Heart left ventricle (tissue), 16 donors: Measurements from ENCODE around the gene HAO1. TPM values are rescaled to one million over a fixed set of nuclear protein-coding genes. Genes with fewer than 3 reads are reported as not detected.

Experiments
- ATAC-seq, 4 donors: fragments of 200-7000 bp; cut with Tn5 transposase; one replicate each; pipeline ENCODE4 v1.9.1; 2020 to 2022; ENCODE audit warnings: moderate library complexity in 4 of 4, mild to moderate bottlenecking in 3 of 4, moderate number of reproducible peaks in 1 of 4
- DNase-seq, 5 donors: peaks; one replicate each; pipeline ENCODE4 v3.0.0-alpha.2; 2020
- H3K27ac ChIP-seq, 12 donors: fragments of 200-600 bp; sonication (generic) in 4 of 12; one replicate each; pipeline versions ENCODE4 v1.5.0 to v1.8.0; 2016 to 2022; ENCODE audit warnings: mild to moderate bottlenecking in 2 of 12
- H3K27me3 ChIP-seq, 9 donors: fragments of 200-600 bp; sonication (generic) in 2 of 9; one replicate each; pipeline versions ENCODE4 v1.5.1 to v1.8.0; 2016 to 2022; ENCODE audit warnings: mild to moderate bottlenecking in 3 of 9
- H3K36me3 ChIP-seq, 9 donors: fragments of 200-600 bp; sonication (generic) in 2 of 9; one replicate each; pipeline versions ENCODE4 v1.5.0 to v1.8.0; 2018 to 2022; ENCODE audit warnings: mild to moderate bottlenecking in 2 of 9
- H3K4me1 ChIP-seq, 12 donors: fragments of 200-600 bp; sonication (generic) in 4 of 12; one replicate each; pipeline versions ENCODE4 v1.5.0 to v1.8.0; 2016 to 2022; ENCODE audit warnings: mild to moderate bottlenecking in 3 of 12
- H3K4me3 ChIP-seq, 12 donors: fragments of 200-600 bp; sonication (generic) in 4 of 12; one replicate each; pipeline versions ENCODE4 v1.5.0 to v1.8.0; 2017 to 2022; ENCODE audit warnings: mild to moderate bottlenecking in 9 of 12, moderate library complexity in 4 of 12
- H3K9me3 ChIP-seq, 12 donors: fragments of 200-600 bp; sonication (generic) in 4 of 12; one replicate each; pipeline versions ENCODE4 v1.5.0 to v1.8.0; 2016 to 2022; ENCODE audit warnings: mild to moderate bottlenecking in 1 of 12
- POLR2A ChIP-seq, 2 donors: fragments of 450-650 bp; IDR thresholded peaks; one replicate each; pipeline ENCODE4 v1.6.1; 2017; ENCODE audit warnings: antibody characterized with exemption in 2 of 2, mild to moderate bottlenecking in 2 of 2, moderate library complexity in 2 of 2
- WGBS, 4 donors: extraction: QIAGEN DNeasy Blood & Tissue Kit in 2 of 4; methylation state at CpG; one replicate each; pipeline versions ENCODE4 v1.1.5 to v1.1.7; 2013 to 2018; 5-methylcytosine and 5-hydroxymethylcytosine counted together
- intact Hi-C, 10 donors: fragments of 100-400 bp; cut with DNase I; formaldehyde crosslinking; loops; one replicate each; pipeline versions ENCODE4 v1.11.1 to v1.14.2; 2022
- polyA plus RNA-seq, 2 donors: library from polyadenylated mRNA; stranded (reverse); fragments of 200-250 nt; gene quantifications; one replicate each; pipeline ENCODE4 v1.2.3, GENCODE V29; 2013
- total RNA-seq, 9 donors: library from RNA; depleted of rRNA in 2 of 9; stranded (reverse); fragments of >200 nt in 2 of 9; fragmentation: NEBNext Ultra II Directional in 3 of 9; extraction: Animal tissue kit (Norgen Biotek cat#: 25700) in 3 of 9; gene quantifications; one replicate each; pipeline versions ENCODE4 v1.1.0 to v1.2.4, GENCODE V29; 2016 to 2023
- TF ChIP-seq, protein P1 (sequence below), 12 donors: fragments of 200-600 bp; sonication (generic) in 4 of 12; IDR thresholded peaks; one replicate each; pipeline versions ENCODE4 v1.5.0 to v1.8.0; 2018 to 2022; ENCODE audit warnings: antibody characterized with exemption in 12 of 12, mild to moderate bottlenecking in 5 of 12
- donor health status: ischemic (EF 13 %, LVEDD 7.1; RV severe dilation, severe dysfunction).
- donor health status: healthy with polysubstance abuse.
- donor health status: DM: no; HTN: yes; CAD: no.
- donor health status: DM: no; HTN: no; CAD: no.
- donor health status: ischemic (EF 25% LVEDD 6.9; RV normal size, moderate dysfunction).
- donor health status: ischemic (EF 25% LVEDD 5.7; RV mildly dilated, moderate dysfunction).
- donor health status: healthy.
- donor health status: DM: yes; HTN: yes; CAD: no.
- donor health status: ischemic (EF 35%, LVEDD 5.7; RV mildly dilated, moderate dysfunction).
- donor health status: nonischemic (EF 11% LVEDD 7.7; RV severe dilation, severe dysfunction).
- donor health status: DM: yes; HTN: yes; CAD: no.
- donor health status: PGD.
- donor health status: ischemic (EF 29% LVEDD 5.4; RV normal size, mild dysfunction).
- donor health status: nonischemic (EF 23%, LVEDD 6.1; RV moderate dilation, normal function).

Gene HAO1
- total and polyA plus RNA-seq, 11 donors = 0.17 TPM; not detected in 10

DNA sequence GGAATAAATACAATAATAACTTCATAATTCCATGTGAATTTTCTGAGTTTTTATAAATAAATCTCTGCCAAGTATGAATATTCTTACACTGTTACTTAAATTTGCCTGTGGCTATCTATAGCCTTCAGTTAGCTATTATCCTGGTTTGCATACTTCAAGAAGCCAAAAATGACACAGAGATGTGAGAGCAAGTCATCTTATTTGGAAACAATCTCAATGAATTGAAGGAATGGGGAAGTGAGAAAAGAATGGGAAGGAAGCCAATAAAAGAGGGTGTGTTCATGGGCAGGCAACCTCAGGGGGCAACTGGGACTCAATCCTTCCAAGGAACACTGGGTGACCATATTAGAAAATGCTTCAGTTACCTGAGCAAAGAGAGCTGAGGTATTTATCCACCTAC lies 9.9 kb downstream of the HAO1 start:
- Histone ChIP-seq H3K27me3 (peaks cover 0 to 8% (median 0%) of the 10 kb centered on the region in 9 donors), H3K36me3 (no peaks in the 10 kb centered on the region), H3K4me1 (peaks cover 0 to 3% (median 0%) of the 10 kb centered on the region in 12 donors), H3K9me3 (no peaks in the 10 kb centered on the region), H3K4me3 (no peak overlapping the region), H3K27ac (no peak overlapping the region)
- TF ChIP-seq, protein P1, sequence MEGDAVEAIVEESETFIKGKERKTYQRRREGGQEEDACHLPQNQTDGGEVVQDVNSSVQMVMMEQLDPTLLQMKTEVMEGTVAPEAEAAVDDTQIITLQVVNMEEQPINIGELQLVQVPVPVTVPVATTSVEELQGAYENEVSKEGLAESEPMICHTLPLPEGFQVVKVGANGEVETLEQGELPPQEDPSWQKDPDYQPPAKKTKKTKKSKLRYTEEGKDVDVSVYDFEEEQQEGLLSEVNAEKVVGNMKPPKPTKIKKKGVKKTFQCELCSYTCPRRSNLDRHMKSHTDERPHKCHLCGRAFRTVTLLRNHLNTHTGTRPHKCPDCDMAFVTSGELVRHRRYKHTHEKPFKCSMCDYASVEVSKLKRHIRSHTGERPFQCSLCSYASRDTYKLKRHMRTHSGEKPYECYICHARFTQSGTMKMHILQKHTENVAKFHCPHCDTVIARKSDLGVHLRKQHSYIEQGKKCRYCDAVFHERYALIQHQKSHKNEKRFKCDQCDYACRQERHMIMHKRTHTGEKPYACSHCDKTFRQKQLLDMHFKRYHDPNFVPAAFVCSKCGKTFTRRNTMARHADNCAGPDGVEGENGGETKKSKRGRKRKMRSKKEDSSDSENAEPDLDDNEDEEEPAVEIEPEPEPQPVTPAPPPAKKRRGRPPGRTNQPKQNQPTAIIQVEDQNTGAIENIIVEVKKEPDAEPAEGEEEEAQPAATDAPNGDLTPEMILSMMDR (IDR thresholded peaks at IDR 0.05) = no peak
- TF ChIP-seq POLR2A (IDR thresholded peaks at IDR 0.05) = no peak
- intact Hi-C loops = loop anchor here in 1 of 10 donors (10.0 kb wide), 1 partner anchor 464 kb away; no protein-coding TSS in a partner anchor
- no peak for ATAC-seq
- no peak for DNase-seq

DNA sequence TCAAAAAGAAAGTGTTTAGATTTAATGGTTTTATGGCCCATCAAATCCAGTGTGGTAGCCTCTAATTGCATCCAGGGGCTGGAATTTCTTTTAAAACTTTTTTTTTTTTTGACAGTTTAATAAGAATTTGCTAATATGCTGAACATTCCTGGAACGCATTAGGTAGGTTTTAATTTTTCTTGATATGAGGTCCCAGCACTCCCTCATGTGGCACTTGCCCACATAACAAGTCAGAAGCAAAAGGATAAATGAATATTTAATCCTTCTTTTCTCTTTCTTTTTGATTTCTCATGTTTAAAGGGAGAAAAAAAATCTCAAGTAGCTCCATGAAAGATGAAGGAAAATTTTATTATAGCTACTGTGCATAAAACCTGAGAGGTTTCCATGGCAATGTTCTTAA lies 13.5 kb downstream of the HAO1 start:
- TF ChIP-seq, protein P1 (IDR thresholded peaks at IDR 0.05) = peak in 11 of 12 donors; percentile 21 to 67 (median 40)
- TF ChIP-seq POLR2A (IDR thresholded peaks at IDR 0.05) = no peak
- Histone ChIP-seq H3K27me3 (no peaks in the 10 kb centered on the region), H3K9me3 (no peaks in the 10 kb centered on the region), H3K4me3 (no peak overlapping the region), H3K4me1 (peaks cover 0 to 12% (median 0%) of the 10 kb centered on the region in 12 donors), H3K27ac (no peak overlapping the region), H3K36me3 (no peaks in the 10 kb centered on the region)
- DNase-seq (no peak), ATAC-seq (no peak)
- intact Hi-C loops = loop anchor here in 1 of 10 donors (5.0 kb wide), 1 partner anchor 1099 kb away; no protein-coding TSS in a partner anchor
- 16 to 30% (median 24%) methylated on average over 1 of the region's 1 CpG for WGBS, 4 donors

DNA sequence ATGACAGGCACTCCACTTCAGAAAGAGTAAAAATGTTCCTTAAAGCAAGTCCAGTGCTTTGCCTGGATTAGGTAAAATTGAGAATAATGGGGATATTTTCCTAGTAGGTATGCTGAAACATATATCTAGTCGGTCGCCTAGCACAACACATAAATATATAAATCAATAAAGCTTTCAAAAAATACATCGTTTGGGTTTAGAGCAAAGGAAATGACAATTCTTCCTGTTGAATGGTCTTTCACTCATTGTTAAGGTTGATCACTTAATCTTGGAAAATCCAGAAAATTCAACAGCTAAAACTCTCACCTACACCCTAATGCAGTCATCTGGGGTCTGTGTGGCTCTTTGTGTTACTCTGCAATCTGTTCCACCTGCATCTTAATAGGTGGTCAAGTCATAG lies 13.9 kb downstream of the HAO1 start:
- Histone ChIP-seq H3K36me3 (no peaks in the 10 kb centered on the region), H3K4me3 (no peak overlapping the region), H3K9me3 (no peaks in the 10 kb centered on the region), H3K27ac (no peak overlapping the region), H3K27me3 (no peaks in the 10 kb centered on the region), H3K4me1 (peaks cover 0 to 12% (median 0%) of the 10 kb centered on the region in 12 donors)
- intact Hi-C loops = loop anchor here in 1 of 10 donors (5.0 kb wide), 1 partner anchor 1099 kb away; no protein-coding TSS in a partner anchor
- 58 to 62% (median 59%) methylated on average over 3 of the region's 3 CpGs for WGBS, 4 donors
- TF ChIP-seq POLR2A (IDR thresholded peaks at IDR 0.05) = no peak
- TF ChIP-seq, protein P1 (IDR thresholded peaks at IDR 0.05) = no peak
- DNase-seq (no peak), ATAC-seq (no peak)

DNA sequence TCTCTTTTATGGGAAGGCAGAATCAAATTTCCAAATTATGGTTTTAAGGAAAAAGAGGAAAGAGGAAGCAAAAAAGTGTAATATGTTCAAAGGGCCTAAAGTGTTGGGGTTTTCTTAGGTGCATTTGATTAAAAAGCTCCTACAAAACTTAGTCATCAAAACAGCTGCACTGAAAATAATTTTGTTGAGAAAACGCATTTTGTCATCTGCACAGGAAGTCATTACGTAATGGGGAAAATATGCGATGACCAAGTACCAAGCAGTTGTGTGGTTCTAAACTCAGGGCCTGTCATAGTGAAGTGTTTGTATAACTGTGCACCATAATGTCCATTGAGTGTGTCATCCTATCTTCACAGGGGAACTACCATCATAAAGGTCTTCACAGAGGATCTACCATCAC lies 15.6 kb downstream of the HAO1 start:
- TF ChIP-seq, protein P1 (IDR thresholded peaks at IDR 0.05) = no peak
- TF ChIP-seq POLR2A (IDR thresholded peaks at IDR 0.05) = no peak
- DNase-seq = no peak
- no peaks in the 10 kb centered on the region for H3K36me3 ChIP-seq
- 31 to 56% (median 48%) methylated on average over 3 of the region's 3 CpGs for WGBS, 4 donors
- H3K9me3 ChIP-seq = no peaks in the 10 kb centered on the region
- H3K4me1 ChIP-seq = peaks cover 0 to 12% (median 0%) of the 10 kb centered on the region in 12 donors
- peak in 3 of 4 donors; percentile 55 to 86 (median 59) for ATAC-seq
- H3K27ac ChIP-seq = peak overlapping the region in 1 of 12 donors; percentile 14
- H3K27me3 ChIP-seq = peaks cover 0 to under 1% (median 0%) of the 10 kb centered on the region in 9 donors
- H3K4me3 ChIP-seq = no peak overlapping the region
- intact Hi-C loops = loop anchor here in 1 of 10 donors (5.0 kb wide), 1 partner anchor 1097 kb away; no protein-coding TSS in a partner anchor
